Memory B cell (primary cell): Measurements from ENCODE around the gene GRIN2C.
A peak's percentile ranks its signal among the peaks of the same experiment; 100 is the strongest.
"Not testable (repeated sequence)": the region's sequence is repeated elsewhere in the genome, so short reads cannot be mapped to it uniquely, and the experiment has no call there.

Experiments used
- ATAC-seq: fragments of 150-1000 bp; cut with Tn5 transposase; 2 replicates; pipeline ENCODE4 v1.10.0; 2021; ENCODE audit warnings: low read depth, mild to moderate bottlenecking, moderate library complexity
- DNase-seq, 2 donors: peaks; one replicate each; pipeline ENCODE4 v3.0.0; 2022; ENCODE audit warnings: low spot score in 2 of 2
- H3K27ac Mint-ChIP-seq: one replicate; pipeline ENCODE4 v1.8.0; 2022; ENCODE audit warnings: mild to moderate bottlenecking, moderate library complexity, mixed read lengths
- H3K27me3 Mint-ChIP-seq: one replicate; pipeline ENCODE4 v1.8.0; 2022; ENCODE audit warnings: mixed read lengths
- H3K36me3 Mint-ChIP-seq: one replicate; pipeline ENCODE4 v1.8.0; 2022; ENCODE audit warnings: mild to moderate bottlenecking, mixed read lengths
- H3K4me1 Mint-ChIP-seq: one replicate; pipeline ENCODE4 v1.8.0; 2022; ENCODE audit warnings: mixed read lengths
- H3K4me3 Mint-ChIP-seq: one replicate; pipeline ENCODE4 v1.8.0; 2022; ENCODE audit warnings: mild to moderate bottlenecking, moderate library complexity, mixed read lengths
- H3K9me3 Mint-ChIP-seq: one replicate; pipeline ENCODE4 v1.8.0; 2022; ENCODE audit warnings: mixed read lengths

Gene GRIN2C

DNA sequence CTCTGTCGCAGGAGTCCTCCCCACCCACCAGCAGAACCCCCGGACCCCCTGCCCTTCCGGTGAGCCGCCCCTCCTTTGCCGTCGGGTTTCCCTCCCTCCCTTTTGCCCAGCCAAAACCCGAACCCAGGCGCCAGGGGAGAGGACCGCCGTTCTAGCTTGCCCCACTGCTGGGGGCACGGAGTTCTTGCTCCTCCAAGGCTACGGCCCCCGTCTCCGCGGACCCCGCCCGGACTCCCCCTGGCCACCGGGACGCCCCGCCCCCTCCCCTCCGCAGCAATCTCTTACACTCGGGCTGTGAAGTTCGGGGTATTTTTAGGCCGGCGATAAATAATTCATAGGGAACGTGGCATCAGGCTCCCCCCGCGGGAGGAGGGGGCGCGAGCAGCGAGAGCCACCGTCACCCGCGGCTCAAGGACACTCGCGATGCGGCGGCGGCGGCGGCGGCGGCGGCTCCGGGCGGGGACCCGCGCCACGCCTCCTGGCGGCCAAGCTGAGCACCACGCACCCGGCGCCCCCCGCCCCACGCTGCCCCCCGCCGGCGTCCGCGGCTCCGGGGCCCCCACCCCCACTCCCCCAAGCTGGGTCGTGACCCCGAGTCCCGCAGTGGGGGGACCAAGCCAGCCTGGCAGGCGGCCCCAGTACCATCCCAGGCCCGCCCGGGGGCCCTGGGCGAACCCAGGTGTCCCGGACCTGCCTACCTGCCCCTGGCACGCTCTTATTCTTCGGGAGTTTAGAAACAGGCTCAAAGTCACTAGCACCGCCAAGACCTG, at the start of gene GRIN2C:
Gene GRIN2C (minus strand): TSS at position 427 of the 770 bp plus-strand sequence. CDS start 4,793 bp downstream, outside the sequence.
- H3K36me3 Mint-ChIP-seq = peaks cover 2% of the 10 kb centered on the region
- H3K27ac Mint-ChIP-seq = no peak within 1 kb of the TSS
- no peaks in the 10 kb centered on the region for H3K9me3 Mint-ChIP-seq
- ATAC-seq (peak; percentile 44), DNase-seq (peak; percentile 39 to 59)
- peak within 1 kb of the TSS; percentile 70 for H3K4me3 Mint-ChIP-seq
- peaks cover 28% of the 10 kb centered on the region for H3K27me3 Mint-ChIP-seq
- peaks cover 5% of the 10 kb centered on the region for H3K4me1 Mint-ChIP-seq

DNA sequence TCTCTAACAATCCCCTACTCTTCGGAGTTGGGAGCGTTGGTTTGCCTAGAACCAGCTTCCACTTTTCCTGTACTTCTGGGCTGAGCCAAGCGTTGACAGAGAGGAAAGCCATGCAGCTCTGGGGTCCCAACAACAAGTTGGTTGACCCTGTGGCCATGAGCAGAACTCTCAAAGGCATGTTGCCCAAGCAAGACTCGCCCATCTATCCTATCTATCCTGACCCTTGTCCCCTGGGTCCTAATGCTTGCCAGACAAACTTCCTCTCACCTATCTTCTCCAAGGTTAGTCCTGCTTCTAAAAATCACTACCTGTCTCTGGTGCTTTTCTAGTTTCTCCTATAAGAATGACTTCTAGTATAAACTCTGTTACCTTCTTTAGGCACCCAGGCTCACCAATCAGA, 49.4 kb upstream of the GRIN2C start:
- not testable (repeated sequence) for H3K36me3 Mint-ChIP-seq, H3K4me1 Mint-ChIP-seq, ATAC-seq, H3K27me3 Mint-ChIP-seq, H3K4me3 Mint-ChIP-seq, H3K27ac Mint-ChIP-seq, H3K9me3 Mint-ChIP-seq, DNase-seq

DNA sequence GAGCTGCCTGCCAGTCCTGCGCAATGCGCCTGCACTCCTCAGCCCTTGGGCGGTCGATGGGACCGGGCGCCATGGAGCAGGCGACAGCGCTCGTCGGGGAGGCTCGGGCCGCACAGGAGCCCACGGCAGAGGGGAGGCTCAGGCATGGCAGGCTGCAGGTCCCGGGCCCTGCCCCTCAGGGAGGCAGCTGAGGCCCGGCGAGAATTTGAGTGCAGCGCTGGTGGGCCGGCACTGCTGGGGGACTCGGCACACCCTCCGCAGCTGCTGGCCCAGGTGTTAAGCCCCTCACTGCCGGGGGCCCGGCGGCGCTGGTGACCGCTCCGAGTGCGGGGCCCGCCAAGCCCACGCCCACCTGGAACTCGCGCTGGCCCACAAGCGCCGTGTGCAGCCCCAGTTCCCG, 47.3 kb upstream of the GRIN2C start:
- ATAC-seq (no peak), DNase-seq (no peak)
- Mint-ChIP-seq H3K27me3 (peaks cover 13% of the 10 kb centered on the region), H3K9me3 (no peaks in the 10 kb centered on the region), H3K4me1 (no peaks in the 10 kb centered on the region), H3K4me3 (no peak overlapping the region), H3K36me3 (no peaks in the 10 kb centered on the region), H3K27ac (no peak overlapping the region)

DNA sequence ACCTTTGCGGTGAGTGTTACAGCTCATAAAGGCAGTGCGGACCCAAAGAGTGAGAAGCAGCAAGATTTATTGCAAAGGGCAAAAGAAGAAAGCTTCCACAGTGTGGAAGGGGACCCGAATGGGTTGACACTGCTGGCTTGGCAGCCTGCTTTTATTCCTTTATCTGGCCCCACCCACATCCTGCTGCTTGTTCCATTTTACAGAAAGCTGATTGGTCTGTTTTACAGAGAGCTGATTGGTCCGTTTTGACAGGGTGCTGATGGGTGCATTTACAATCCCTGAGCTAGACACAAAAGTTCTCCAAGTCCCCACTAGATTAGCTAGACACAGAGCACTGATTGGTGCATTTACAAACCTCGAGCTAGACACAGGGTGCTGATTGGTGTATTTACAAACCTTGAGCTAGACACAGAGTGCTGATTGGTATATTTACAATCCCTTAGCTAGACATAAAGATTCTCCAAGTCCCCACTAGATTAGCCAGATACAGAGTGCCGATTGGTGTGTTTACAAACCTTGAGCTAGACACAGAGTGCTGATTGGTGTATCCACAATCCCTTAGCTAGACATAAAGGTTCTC, 46.6 kb upstream of the GRIN2C start:
- H3K4me3 Mint-ChIP-seq, H3K27ac Mint-ChIP-seq: not testable (repeated sequence)

DNA sequence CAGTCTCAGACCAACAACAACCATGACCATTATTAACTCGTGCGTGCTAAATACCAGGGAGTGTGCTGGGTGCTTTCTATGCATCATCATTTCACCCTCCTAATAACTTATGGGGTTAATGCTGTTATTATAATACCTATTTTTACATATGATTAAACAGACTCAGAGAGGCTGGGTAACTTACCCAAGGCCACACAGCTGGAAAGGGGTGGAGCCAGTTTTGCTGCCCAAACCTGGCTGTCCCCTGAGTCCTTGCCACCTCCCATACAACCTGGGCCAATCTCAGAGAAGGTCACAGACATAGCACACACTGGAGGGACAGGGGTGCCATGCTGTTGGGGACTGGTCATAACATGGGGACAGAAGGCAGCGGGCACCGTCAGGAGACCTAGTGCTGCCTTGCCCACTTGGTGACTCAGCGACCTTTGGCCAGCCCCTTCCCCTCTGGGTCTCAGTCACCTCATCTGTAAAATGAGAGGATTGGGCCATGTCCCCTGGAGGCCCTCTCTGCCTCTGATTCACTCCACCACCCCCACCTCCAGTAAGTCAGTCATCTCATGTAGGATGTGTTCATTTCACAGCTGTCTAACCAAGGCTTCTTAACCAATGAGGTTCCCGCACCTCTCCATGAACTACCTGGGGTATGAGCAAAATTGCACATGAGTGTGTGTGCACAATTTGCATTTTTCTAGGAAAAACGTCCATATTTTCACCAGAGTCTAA, 45.2 kb upstream of the GRIN2C start:
- H3K4me1 Mint-ChIP-seq = no peaks in the 10 kb centered on the region
- no peak overlapping the region for H3K4me3 Mint-ChIP-seq
- no peak for ATAC-seq
- no peaks in the 10 kb centered on the region for H3K36me3 Mint-ChIP-seq
- H3K27ac Mint-ChIP-seq = no peak overlapping the region
- DNase-seq = no peak
- peaks cover 16% of the 10 kb centered on the region for H3K27me3 Mint-ChIP-seq
- H3K9me3 Mint-ChIP-seq = no peaks in the 10 kb centered on the region

More for the DNA sequence above, 46.6 kb upstream of the GRIN2C start:
- DNase-seq, H3K36me3 Mint-ChIP-seq, H3K9me3 Mint-ChIP-seq, ATAC-seq, H3K4me1 Mint-ChIP-seq: not testable (repeated sequence)
- peaks cover 13% of the 10 kb centered on the region for H3K27me3 Mint-ChIP-seq

DNA sequence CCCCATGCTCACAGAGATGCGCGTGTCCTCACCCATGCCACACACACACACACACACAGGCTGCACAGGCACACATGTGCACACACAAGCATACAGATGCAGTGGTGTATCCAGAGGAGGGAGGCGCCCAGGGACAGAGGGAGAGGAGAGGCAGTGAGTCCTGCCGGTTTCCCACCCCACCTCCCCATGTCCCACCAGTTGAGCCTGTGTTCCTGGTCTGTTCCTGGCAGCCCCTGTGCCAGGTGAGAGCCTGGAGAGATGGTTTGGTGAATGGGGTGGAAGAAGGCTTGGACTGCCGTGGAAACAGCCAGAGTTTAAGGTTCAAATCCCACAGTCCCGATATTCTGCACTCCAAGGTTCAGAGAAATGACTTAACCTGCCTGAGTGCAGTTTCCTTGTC, 44.0 kb upstream of the GRIN2C start:
- Mint-ChIP-seq H3K9me3 (no peaks in the 10 kb centered on the region), H3K4me1 (no peaks in the 10 kb centered on the region), H3K36me3 (no peaks in the 10 kb centered on the region), H3K4me3 (no peak overlapping the region), H3K27me3 (peaks cover 18% of the 10 kb centered on the region), H3K27ac (no peak overlapping the region)
- no peak for DNase-seq
- no peak for ATAC-seq

DNA sequence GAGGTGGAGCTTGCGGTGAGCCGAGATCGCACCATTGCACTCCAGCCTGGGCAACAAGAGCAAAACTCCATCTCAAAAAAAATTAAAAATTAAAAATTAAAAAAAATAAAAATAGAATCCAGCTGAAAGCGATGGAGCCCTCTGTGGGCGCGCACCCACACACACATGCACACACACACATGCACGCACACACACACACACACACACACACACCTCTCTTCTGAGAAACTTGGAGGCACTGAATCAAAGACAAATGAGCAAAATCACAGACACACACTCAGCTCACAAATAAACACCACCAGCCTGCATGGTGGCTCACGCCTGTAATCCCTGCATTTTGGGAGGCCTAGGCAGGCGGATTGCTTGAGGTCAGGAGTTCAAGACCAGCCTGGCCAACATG, 43.3 kb upstream of the GRIN2C start:
- no peak overlapping the region for H3K27ac Mint-ChIP-seq
- peaks cover 16% of the 10 kb centered on the region for H3K27me3 Mint-ChIP-seq
- H3K9me3 Mint-ChIP-seq = no peaks in the 10 kb centered on the region
- no peaks in the 10 kb centered on the region for H3K4me1 Mint-ChIP-seq
- no peak for DNase-seq
- H3K4me3 Mint-ChIP-seq = no peak overlapping the region
- ATAC-seq = no peak
- H3K36me3 Mint-ChIP-seq = no peaks in the 10 kb centered on the region

DNA sequence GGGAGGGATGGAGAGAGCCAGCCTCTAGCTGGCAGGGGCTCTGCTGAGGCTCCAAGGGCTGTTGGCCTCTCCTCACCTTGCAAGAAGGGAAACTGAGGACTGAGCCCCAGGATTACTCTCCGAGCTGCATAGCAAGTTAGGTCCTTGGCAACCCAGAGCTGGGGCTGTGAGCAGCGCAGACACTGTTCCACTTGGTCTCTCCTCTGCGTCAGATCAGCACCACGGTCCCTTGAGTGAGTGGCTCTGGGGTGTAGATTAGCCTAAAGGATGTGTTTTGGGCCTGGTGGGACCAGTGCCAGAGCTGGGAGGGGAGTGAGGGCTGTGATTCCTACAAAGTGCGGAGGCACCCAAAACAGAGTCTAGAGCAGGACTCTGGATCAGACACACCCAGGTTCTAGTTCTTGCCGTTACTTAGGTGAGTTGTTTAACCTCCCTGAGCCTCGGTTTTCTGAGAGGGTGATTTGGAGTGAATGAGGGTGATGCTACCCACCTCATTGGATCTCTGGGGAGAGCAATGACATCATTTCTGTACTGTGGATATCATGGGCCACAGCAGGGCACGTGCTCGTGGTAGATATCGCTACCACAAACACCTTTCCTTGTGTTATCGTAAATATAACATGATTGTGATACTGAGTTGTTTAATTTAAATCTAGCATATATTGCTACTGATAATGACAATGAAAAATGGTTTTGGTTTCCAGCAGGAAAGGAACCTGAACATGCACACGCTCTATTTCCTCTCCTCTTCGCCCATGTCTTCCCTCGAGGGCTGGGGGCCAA, 41.9 kb upstream of the GRIN2C start:
- no peaks in the 10 kb centered on the region for H3K4me1 Mint-ChIP-seq
- H3K9me3 Mint-ChIP-seq = no peaks in the 10 kb centered on the region
- H3K36me3 Mint-ChIP-seq = no peaks in the 10 kb centered on the region
- H3K27ac Mint-ChIP-seq = no peak overlapping the region
- ATAC-seq = no peak
- DNase-seq = no peak
- peaks cover 18% of the 10 kb centered on the region for H3K27me3 Mint-ChIP-seq
- no peak overlapping the region for H3K4me3 Mint-ChIP-seq

DNA sequence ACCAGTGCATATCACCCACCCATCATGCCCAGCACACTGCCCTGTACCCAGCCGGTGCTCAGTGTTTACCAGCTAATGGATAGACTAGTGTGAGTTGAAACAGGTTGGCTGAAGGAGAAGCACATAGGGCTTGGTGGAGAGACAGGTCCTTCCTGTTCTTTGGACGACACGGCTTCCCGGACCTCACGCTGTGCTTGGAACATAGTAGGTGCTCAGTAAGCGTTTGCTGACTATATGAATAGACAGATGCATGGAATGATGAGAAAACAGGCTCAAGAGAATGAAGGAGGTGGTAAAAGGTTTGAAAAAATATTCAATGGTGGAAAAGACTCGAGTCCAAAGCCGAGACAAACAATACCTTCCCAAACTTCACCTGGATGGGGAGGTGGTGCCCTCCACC, 40.5 kb upstream of the GRIN2C start:
- Mint-ChIP-seq H3K27ac (no peak overlapping the region), H3K4me1 (no peaks in the 10 kb centered on the region), H3K27me3 (peaks cover 20% of the 10 kb centered on the region), H3K4me3 (no peak overlapping the region), H3K9me3 (no peaks in the 10 kb centered on the region), H3K36me3 (no peaks in the 10 kb centered on the region)
- ATAC-seq (no peak), DNase-seq (no peak)

DNA sequence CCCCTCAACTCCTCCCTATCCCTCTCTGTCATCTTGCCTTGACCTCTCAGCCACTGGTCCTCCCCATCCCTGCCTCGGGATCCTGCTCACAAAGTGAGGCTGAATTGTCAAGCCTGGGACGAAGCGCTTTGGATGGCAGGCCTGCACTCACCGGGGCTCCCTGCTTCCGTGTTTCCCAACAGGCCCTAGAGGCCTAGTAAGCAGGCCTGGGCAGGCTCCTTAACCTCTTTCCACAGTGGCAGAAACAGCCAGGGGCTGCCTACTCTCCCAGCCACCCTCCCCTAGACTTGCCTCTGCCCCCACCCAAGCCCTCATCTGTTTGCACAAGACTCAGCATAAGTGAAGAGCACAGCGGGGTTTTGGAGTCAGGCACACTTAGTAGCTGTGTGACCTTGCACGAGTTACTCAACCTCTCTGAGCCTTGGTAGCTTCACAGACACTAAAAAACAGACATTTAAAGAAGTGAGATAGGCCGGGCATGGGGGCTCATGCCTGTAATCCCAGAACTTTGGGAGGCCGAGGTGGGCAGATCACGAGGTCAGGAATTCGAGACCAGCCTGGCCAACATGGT, 38.8 kb upstream of the GRIN2C start:
- ATAC-seq (no peak), DNase-seq (no peak)
- Mint-ChIP-seq H3K36me3 (no peaks in the 10 kb centered on the region), H3K27me3 (peaks cover 22% of the 10 kb centered on the region), H3K4me1 (peaks cover 3% of the 10 kb centered on the region), H3K4me3 (no peak overlapping the region), H3K27ac (no peak overlapping the region), H3K9me3 (no peaks in the 10 kb centered on the region)

DNA sequence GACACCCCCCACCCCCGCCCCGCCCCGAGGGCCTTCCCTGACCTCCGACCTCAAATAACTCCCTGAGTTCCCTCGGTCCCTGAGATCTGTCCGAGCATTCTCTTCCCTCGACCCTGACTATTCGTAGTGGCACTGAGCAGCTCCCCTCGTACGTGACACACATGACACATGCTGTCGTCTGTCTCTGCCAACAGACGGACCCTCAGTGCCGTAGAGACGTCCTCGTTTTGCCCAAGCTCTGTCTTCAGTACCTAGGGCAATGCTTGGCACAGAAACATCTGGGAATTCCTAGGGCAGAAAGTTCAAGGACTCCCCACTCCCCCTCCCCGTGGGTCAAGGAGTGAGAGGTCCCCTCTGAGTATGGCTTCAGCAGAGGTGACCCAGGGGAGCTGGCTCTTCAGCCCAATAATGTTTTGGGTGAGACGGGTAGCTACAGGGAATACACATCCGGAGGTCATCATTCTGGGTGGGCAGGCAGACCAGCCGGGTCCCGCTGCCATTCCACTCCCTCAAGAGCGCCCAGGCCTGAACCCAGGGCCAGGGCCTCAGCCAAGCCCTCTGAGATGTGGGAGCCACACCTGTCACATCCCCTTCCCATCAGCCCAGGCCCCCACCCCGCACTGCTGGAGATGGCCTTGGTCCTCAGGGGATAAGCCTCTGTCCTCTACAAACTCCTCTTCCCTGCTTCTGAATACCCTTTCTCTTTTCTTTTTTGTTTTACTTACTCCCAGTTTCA, 34.4 kb upstream of the GRIN2C start:
- no peak for DNase-seq
- no peak for ATAC-seq
- Mint-ChIP-seq H3K36me3 (no peaks in the 10 kb centered on the region), H3K4me1 (peaks cover 6% of the 10 kb centered on the region), H3K27me3 (peaks cover 25% of the 10 kb centered on the region), H3K27ac (no peak overlapping the region), H3K9me3 (no peaks in the 10 kb centered on the region), H3K4me3 (peak overlapping the region; percentile 59)

DNA sequence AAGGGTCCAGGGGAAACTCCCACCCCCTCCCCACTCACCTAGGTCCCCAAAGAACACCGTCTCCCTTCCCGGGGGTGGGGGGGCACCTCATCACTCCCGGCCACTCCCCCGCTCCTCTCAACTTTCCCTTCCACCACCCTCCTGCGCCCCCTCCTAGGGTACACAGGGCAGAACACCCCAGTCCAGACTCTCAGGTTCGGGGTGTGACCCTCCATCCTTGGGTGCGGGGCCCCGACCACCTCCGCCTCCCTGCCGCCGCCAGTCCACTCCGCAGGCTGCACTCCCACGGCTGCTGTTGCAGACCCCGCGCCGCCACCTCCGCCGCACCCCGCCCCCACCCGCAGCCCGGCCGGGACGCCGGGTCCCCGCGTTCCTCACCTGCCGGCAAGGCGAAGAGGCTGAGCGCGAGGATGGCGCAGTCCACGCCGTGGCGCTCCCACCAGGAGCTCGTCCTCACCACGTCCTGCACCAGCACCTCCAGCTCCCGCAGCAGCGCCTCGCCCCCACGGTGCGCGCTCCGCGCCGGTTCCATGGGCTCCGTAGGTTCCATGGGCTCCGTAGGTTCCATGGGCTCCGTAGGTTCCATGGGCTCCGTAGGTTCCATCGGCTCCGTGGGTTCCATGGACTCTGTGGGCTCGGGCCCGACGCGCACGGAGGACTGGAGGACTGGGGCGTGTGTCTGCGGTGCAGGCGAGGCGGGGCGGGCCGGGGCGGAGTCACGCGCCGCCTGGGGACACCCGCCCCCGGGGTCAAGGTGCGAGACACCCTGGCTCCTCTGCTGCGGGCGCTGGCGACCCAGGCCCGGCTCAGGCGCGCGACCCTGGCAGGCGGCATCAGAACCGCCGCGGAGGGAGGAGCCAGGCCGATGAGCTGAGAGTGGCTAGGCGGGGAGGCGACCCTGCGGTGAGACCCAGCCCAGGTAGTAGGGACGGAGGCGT, 33.6 kb upstream of the GRIN2C start, which contains the start of gene FADS6:
Gene FADS6 (minus strand): TSS at position 660 of the 938 bp plus-strand sequence. CDS start 38 bp downstream, at position 622.
- DNase-seq (no peak), ATAC-seq (peak; percentile 26)
- Mint-ChIP-seq H3K27me3 (peaks cover 26% of the 10 kb centered on the region), H3K4me1 (peaks cover 6% of the 10 kb centered on the region), H3K36me3 (no peaks in the 10 kb centered on the region), H3K9me3 (no peaks in the 10 kb centered on the region), H3K27ac (no peak within 1 kb of the TSS), H3K4me3 (peak within 1 kb of the TSS; percentile 59)
